HepG2 (cell line): ENCODE data around the gene SAPCD2. TPM values are rescaled to one million over a fixed set of nuclear protein-coding genes. Genes with fewer than 3 reads are reported as not detected.

Source experiments
- CC2D1A ChIP-seq: sonication (generic); formaldehyde crosslinking; IDR thresholded peaks from 2 replicates; pipeline ENCODE4 v1.8.1; 2023; ENCODE audit warnings: mild to moderate bottlenecking, missing genetic modification reagents
- DNMT1 ChIP-seq: sonication (generic); formaldehyde crosslinking; IDR thresholded peaks from 2 replicates; pipeline ENCODE4 v1.5.1; 2020; ENCODE audit warnings: mild to moderate bottlenecking, missing genetic modification reagents
- JUN ChIP-seq: sonication (generic); formaldehyde crosslinking; IDR thresholded peaks from 2 replicates; pipeline ENCODE4 v1.4.0; 2020; ENCODE audit warnings: mild to moderate bottlenecking, missing genetic modification reagents
- KDM6A ChIP-seq: IDR thresholded peaks from 2 replicates; pipeline ENCODE4 v1.6.1; 2016; ENCODE audit warnings: low read depth
- PHF20 ChIP-seq: sonication (generic); formaldehyde crosslinking; IDR thresholded peaks from 2 replicates; pipeline ENCODE4 v1.5.0; 2020; ENCODE audit warnings: mild to moderate bottlenecking, missing genetic modification reagents
- ZFP91 ChIP-seq: sonication (generic); formaldehyde crosslinking; IDR thresholded peaks from 2 replicates; pipeline ENCODE4 v1.9.0; 2022; ENCODE audit warnings: missing genetic modification reagents, mild to moderate bottlenecking, borderline replicate concordance
- ZNF737 ChIP-seq: sonication (generic); formaldehyde crosslinking; IDR thresholded peaks from 2 replicates; pipeline ENCODE4 v1.5.0; 2020; ENCODE audit warnings: missing genetic modification reagents, mild to moderate bottlenecking, borderline replicate concordance
- ZNF883 ChIP-seq: sonication (generic); formaldehyde crosslinking; IDR thresholded peaks from 2 replicates; pipeline ENCODE4 v1.5.1; 2020; ENCODE audit warnings: mild to moderate bottlenecking, missing genetic modification reagents; ENCODE audit errors: not compliant biosample characterization
- polyA plus RNA-seq, 8 experiments: library from polyadenylated mRNA; depleted of rRNA in 3 of 8; stranded (reverse) in 7 of 8; unstranded in 1 of 8; fragments of >200 nt; fragmentation: Illumina TruSeq in 4 of 8; extraction: Trizol in 4 of 8; gene quantifications; 2 replicates each; pipeline versions ENCODE4 v1.2.1 to v1.2.3, GENCODE V29; 2011 to 2016; ENCODE audit warnings: low read depth in 4 of 8, missing spikeins in 1 of 8, mixed read lengths in 1 of 8; ENCODE audit not compliant: insufficient read depth in 1 of 8
- total RNA-seq, 5 experiments: library from RNA; depleted of rRNA; stranded (reverse); fragments of >200 nt; fragmentation: Illumina TruSeq; extraction: Trizol; gene quantifications; 2 replicates each; pipeline ENCODE4 v1.2.3, GENCODE V29; 2016; ENCODE audit warnings: low read depth in 1 of 5
- TF ChIP-seq, protein P1 (sequence below): sonication (generic); formaldehyde crosslinking; IDR thresholded peaks from 2 replicates; pipeline ENCODE4 v1.4.0; 2020; ENCODE audit warnings: low read depth, missing genetic modification reagents

The SAPCD2 gene
- total and polyA plus RNA-seq, 2 of the 13 experiments (the other 11 are each of a cell fraction or from before 2014, with no cell fraction given) = 21.9 to 42.8 TPM

DNA sequence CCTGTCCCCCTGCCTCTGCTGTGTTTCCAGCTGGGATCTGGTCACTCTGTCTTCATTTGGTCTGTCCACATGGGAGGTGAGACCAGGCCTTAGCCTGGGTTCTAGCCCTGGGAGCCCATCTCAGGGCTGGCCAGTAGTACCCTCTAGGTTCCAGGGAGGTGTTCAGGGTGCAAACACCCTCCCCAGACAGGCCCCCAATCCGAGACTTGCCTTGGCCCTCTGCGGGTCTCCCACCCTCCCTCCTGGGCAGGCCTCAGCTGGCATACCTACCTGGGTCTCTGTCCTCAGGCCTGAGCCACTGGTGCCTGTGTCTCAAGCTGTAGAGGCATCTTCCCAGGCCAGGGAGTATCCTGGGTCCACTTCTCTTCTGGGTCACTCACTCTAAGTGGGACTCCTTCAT, 925 bp upstream of the SAPCD2 start (continued):
- TF ChIP-seq CC2D1A (CRISPR knock-in tag) (no peak), ZFP91 (0 out of 2 replicates have a peak, but pooled peaks have one; percentile 4), KDM6A (CRISPR knock-in tag) (no peak), JUN (CRISPR knock-in tag) (no peak), ZNF883 (CRISPR knock-in tag) (peak; percentile 3), ZNF737 (CRISPR knock-in tag) (no peak), PHF20 (CRISPR knock-in tag) (no peak), DNMT1 (CRISPR knock-in tag) (no peak)
- TF ChIP-seq, protein P1, sequence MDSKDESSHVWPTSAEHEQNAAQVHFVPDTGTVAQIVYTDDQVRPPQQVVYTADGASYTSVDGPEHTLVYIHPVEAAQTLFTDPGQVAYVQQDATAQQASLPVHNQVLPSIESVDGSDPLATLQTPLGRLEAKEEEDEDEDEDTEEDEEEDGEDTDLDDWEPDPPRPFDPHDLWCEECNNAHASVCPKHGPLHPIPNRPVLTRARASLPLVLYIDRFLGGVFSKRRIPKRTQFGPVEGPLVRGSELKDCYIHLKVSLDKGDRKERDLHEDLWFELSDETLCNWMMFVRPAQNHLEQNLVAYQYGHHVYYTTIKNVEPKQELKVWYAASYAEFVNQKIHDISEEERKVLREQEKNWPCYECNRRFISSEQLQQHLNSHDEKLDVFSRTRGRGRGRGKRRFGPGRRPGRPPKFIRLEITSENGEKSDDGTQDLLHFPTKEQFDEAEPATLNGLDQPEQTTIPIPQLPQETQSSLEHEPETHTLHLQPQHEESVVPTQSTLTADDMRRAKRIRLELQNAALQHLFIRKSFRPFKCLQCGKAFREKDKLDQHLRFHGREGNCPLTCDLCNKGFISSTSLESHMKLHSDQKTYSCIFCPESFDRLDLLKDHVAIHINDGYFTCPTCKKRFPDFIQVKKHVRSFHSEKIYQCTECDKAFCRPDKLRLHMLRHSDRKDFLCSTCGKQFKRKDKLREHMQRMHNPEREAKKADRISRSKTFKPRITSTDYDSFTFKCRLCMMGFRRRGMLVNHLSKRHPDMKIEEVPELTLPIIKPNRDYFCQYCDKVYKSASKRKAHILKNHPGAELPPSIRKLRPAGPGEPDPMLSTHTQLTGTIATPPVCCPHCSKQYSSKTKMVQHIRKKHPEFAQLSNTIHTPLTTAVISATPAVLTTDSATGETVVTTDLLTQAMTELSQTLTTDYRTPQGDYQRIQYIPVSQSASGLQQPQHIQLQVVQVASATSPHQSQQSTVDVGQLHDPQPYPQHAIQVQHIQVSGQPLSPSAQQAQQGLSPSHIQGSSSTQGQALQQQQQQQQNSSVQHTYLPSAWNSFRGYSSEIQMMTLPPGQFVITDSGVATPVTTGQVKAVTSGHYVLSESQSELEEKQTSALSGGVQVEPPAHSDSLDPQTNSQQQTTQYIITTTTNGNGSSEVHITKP = no peak
